ENCODE measurements around the gene LRRC4C. TPM values are rescaled to one million over a fixed set of nuclear protein-coding genes. Genes with fewer than 3 reads are reported as not detected.
"Not testable (repeated sequence)": the region's sequence is repeated elsewhere in the genome, so short reads cannot be mapped to it uniquely, and the experiment has no call there.

Gene LRRC4C
- polyA plus RNA-seq, 1 experiment: not detected

DNA sequence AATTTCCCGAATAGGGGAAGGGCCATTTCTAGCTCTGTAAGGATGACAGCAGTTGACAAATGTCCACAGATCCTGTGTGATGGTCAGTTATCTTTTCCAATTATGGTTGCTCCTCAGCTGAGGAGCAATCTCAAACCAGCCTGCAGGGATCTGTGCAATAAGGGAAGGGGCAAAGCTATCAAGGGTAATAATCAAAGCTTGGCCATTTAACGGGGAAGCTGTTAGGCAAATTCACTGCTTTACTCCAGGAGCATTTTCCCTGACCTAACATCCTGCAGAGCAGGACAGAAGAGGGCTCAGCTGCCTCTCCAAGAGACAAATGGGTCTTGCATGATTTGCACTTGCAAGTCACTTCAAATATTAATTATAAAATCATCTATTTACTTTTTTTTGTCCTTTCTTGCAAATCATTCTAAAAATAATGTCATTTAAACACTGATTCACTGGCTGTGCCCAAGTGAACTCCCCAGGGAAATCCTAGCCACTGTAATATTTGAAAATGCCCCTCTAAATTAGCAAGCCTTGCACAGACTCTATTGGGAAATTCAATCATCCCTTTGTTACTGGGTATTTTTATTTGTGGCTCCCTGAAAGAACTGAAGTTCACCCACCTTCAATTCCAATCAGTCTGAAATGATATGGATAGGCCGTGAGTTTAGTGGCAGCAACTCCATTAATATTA lies 1256.7 kb downstream of the LRRC4C start:
- no peak for DNase-seq (ENCODE audit: low read depth)
- ChIA-PET CTCF (interaction anchor here (1.1 kb wide), 1 partner anchor 15 kb away, joined by 3 read pairs; no protein-coding TSS in a partner anchor), POLR2A (no interaction called here)
- no peaks in the 10 kb centered on the region for H3K27me3 ChIP-seq (ENCODE audit: control insufficient read depth, insufficient read depth, low read length)
- no peaks in the 10 kb centered on the region for H3K36me3 ChIP-seq (ENCODE audit: control insufficient read depth, insufficient read depth, low read length)
- no peak overlapping the region for H3K4me3 ChIP-seq (ENCODE audit: low read depth, low read length)
- no peak for TF ChIP-seq CTCF (IDR thresholded peaks at IDR 0.05; ENCODE audit: insufficient read depth, low read depth, low read length)

DNA sequence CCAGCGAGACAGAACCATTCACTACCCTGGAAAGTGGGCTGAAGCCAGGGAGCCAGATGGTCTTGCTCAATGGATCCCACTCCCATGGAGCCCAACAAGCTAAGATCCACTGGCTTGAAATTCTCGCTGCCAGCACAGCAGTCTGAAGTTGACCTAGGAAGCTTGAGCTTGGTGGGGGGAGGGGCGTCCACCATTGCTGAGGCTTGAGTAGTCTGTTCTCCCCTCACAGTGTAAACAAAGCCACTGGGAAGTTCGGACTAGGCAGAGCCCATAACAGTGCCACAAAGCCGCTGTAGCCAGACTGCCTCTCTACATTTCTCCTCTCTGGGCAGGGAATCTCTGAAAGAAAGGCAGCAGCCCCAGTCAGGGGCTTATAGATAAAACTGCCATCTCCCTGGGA lies 1266.9 kb downstream of the LRRC4C start:
- POLR2A ChIA-PET; H3K27me3 ChIP-seq (ENCODE audit: control insufficient read depth, insufficient read depth, low read length); DNase-seq (ENCODE audit: low read depth); H3K4me3 ChIP-seq (ENCODE audit: low read depth, low read length); H3K36me3 ChIP-seq (ENCODE audit: control insufficient read depth, insufficient read depth, low read length); CTCF ChIA-PET: not testable (repeated sequence)

- no peak for DNase-seq (ENCODE audit: low read depth)
- no peaks in the 10 kb centered on the region for H3K36me3 ChIP-seq (ENCODE audit: control insufficient read depth, insufficient read depth, low read length)
- H3K27me3 ChIP-seq (ENCODE audit: control insufficient read depth, insufficient read depth, low read length): no peaks in the 10 kb centered on the region
- POLR2A ChIA-PET: no interaction called here
- TF ChIP-seq CTCF (IDR thresholded peaks at IDR 0.05; ENCODE audit: insufficient read depth, low read depth, low read length): no peak
- H3K4me3 ChIP-seq (ENCODE audit: low read depth, low read length): no peak overlapping the region
- CTCF ChIA-PET: no interaction called here
These were observed 1269.2 kb downstream of the LRRC4C start for GRCh38 chr11:40190294-40190693.

DNA sequence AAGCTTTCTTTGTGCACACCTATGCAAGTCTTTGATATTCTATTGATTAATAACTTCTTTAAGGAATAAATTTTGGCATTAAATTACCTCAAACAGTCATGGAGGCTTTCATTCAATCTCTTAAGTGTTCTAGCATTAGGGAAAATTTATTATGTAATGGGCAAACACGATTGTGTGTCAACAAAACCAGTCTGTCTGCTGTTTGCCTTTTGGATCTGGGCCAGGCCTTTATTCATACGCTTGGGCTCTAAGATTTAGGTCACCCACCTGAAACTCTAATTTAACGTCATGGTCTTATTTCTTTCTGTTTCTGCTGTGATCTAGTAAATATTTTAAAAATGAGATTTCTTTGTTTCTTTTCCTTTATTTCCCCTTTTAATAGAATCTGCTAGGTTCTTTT lies 1270.6 kb downstream of the LRRC4C start:
- DNase-seq (ENCODE audit: low read depth): no peak
- TF ChIP-seq CTCF (IDR thresholded peaks at IDR 0.05; ENCODE audit: insufficient read depth, low read depth, low read length): no peak
- ChIA-PET POLR2A (no interaction called here), CTCF (no interaction called here)
- H3K36me3 ChIP-seq (ENCODE audit: control insufficient read depth, insufficient read depth, low read length): no peaks in the 10 kb centered on the region
- H3K27me3 ChIP-seq (ENCODE audit: control insufficient read depth, insufficient read depth, low read length): no peaks in the 10 kb centered on the region
- no peak overlapping the region for H3K4me3 ChIP-seq (ENCODE audit: low read depth, low read length)

GRCh38 chr11:40187295-40187694 lies 1272.2 kb downstream of the LRRC4C start:
- POLR2A ChIA-PET: no interaction called here

More at GRCh38 chr11:40187295-40187694, 1272.2 kb downstream of the LRRC4C start:
- TF ChIP-seq CTCF (IDR thresholded peaks at IDR 0.05; ENCODE audit: insufficient read depth, low read depth, low read length): no peak
- no peaks in the 10 kb centered on the region for H3K36me3 ChIP-seq (ENCODE audit: control insufficient read depth, insufficient read depth, low read length)
- CTCF ChIA-PET: no interaction called here
- no peaks in the 10 kb centered on the region for H3K27me3 ChIP-seq (ENCODE audit: control insufficient read depth, insufficient read depth, low read length)
- DNase-seq (ENCODE audit: low read depth): no peak
- H3K4me3 ChIP-seq (ENCODE audit: low read depth, low read length): no peak overlapping the region

Measured in BJ (cell line).